DOHH2 (cell line): ENCODE measurements around the gene DDA1.
"Not testable (repeated sequence)": the region's sequence is repeated elsewhere in the genome, so short reads cannot be mapped to it uniquely, and the experiment has no call there.

Experiments
- H3F3A ChIP-seq: fragments of 200-600 bp; sonication (generic), shearing (Covaris generic); 2 replicates; pipeline ENCODE4 v1.6.0; 2016; ENCODE audit warnings: antibody characterized with exemption, mild to moderate bottlenecking; ENCODE audit not compliant: control insufficient read depth, insufficient read depth
- H3K27ac ChIP-seq: fragments of 200-600 bp; sonication (generic); 2 replicates; pipeline ENCODE4 v1.5.1; 2014; ENCODE audit warnings: low read depth, mild to moderate bottlenecking, low read length, moderate library complexity
- H3K27me3 ChIP-seq: fragments of 200-600 bp; sonication (generic); 2 replicates; pipeline ENCODE4 v1.6.1; 2014; ENCODE audit warnings: mild to moderate bottlenecking, low read length, mixed read lengths; ENCODE audit not compliant: control insufficient read depth
- H3K36me3 ChIP-seq: fragments of 200-600 bp; sonication (generic); 2 replicates; pipeline ENCODE4 v1.6.1; 2014; ENCODE audit warnings: mild to moderate bottlenecking, low read length, moderate library complexity, mixed read lengths; ENCODE audit not compliant: control insufficient read depth
- H3K4me1 ChIP-seq: fragments of 200-600 bp; sonication (generic); 2 replicates; pipeline ENCODE4 v1.6.1; 2014; ENCODE audit warnings: mild to moderate bottlenecking, low read length, mixed read lengths; ENCODE audit not compliant: control insufficient read depth
- H3K4me2 ChIP-seq: fragments of 200-600 bp; sonication (generic); 2 replicates; pipeline ENCODE4 v1.6.0; 2014; ENCODE audit warnings: mild to moderate bottlenecking, low read length, moderate library complexity
- H3K4me3 ChIP-seq: fragments of 200-600 bp; sonication (generic); 2 replicates; pipeline ENCODE4 v1.5.1; 2014; ENCODE audit warnings: mild to moderate bottlenecking, low read length, mixed read lengths
- H3K79me2 ChIP-seq: fragments of 200-600 bp; sonication (generic); 2 replicates; pipeline ENCODE4 v1.6.1; 2014; ENCODE audit warnings: mild to moderate bottlenecking, low read length, mixed read lengths; ENCODE audit not compliant: control insufficient read depth
- H3K9me2 ChIP-seq: fragments of 200-600 bp; sonication (generic); replicated peaks from 2 replicates; pipeline ENCODE4 v1.6.1; 2014; ENCODE audit warnings: mild to moderate bottlenecking, low read length, mixed read lengths; ENCODE audit not compliant: control insufficient read depth
- H3K9me3 ChIP-seq: fragments of 200-600 bp; sonication (generic); 2 replicates; pipeline ENCODE4 v1.6.1; 2014; ENCODE audit warnings: antibody characterized with exemption, low read length, mixed read lengths; ENCODE audit not compliant: control insufficient read depth, insufficient read depth
- H4K20me1 ChIP-seq: fragments of 200-600 bp; sonication (generic); 2 replicates; pipeline ENCODE4 v1.6.0; 2014; ENCODE audit warnings: low read depth, mild to moderate bottlenecking, antibody characterized with exemption, low read length, moderate library complexity; ENCODE audit not compliant: control insufficient read depth, insufficient read depth
- EZH2phosphoT487 ChIP-seq: fragments of 200-600 bp; sonication (generic); IDR thresholded peaks from 2 replicates; pipeline ENCODE4 v1.6.1; 2017; ENCODE audit warnings: borderline replicate concordance, mild to moderate bottlenecking, antibody characterized with exemption, low read length, moderate library complexity, mixed read lengths
- TF ChIP-seq, protein P1 (sequence below): fragments of 200-600 bp; sonication (generic); IDR thresholded peaks from one replicate; pipeline ENCODE4 v1.5.1; 2014; ENCODE audit warnings: antibody characterized with exemption, mild to moderate bottlenecking, low read depth, low read length; ENCODE audit not compliant: poor library complexity, severe bottlenecking

The DDA1 gene

DNA sequence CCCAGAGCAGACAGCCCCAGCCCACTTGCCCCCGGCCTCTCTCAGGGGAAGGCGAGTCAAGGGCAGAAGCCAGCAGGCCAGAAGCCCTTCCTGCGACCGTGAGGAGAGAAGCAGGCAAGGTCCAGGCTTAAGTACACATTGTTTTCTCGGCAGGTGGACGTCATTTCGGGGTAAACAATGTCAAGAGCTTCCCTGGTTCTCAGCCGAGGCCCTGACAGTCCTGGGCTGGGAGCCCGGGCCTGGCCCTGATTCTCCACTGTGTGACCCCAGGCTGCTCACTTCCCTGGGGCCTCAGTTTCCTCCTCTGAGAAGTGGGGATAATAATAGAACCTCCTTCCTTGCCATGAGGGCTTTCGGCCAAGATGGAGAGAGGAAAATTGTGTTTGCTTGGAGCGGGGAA is 48.4 kb downstream of the DDA1 start:
- no peaks in the 10 kb centered on the region for H4K20me1 ChIP-seq
- no peaks in the 10 kb centered on the region for H3K4me1 ChIP-seq
- no peak overlapping the region for H3K4me3 ChIP-seq
- H3K79me2 ChIP-seq = no peaks in the 10 kb centered on the region
- no peaks in the 10 kb centered on the region for H3K9me2 ChIP-seq
- H3K36me3 ChIP-seq = no peaks in the 10 kb centered on the region
- H3K27me3 ChIP-seq = no peaks in the 10 kb centered on the region
- H3K4me2 ChIP-seq = no peak overlapping the region
- no peaks in the 10 kb centered on the region for H3F3A ChIP-seq
- no peak overlapping the region for H3K27ac ChIP-seq
- no peak for TF ChIP-seq EZH2phosphoT487
- TF ChIP-seq, protein P1, sequence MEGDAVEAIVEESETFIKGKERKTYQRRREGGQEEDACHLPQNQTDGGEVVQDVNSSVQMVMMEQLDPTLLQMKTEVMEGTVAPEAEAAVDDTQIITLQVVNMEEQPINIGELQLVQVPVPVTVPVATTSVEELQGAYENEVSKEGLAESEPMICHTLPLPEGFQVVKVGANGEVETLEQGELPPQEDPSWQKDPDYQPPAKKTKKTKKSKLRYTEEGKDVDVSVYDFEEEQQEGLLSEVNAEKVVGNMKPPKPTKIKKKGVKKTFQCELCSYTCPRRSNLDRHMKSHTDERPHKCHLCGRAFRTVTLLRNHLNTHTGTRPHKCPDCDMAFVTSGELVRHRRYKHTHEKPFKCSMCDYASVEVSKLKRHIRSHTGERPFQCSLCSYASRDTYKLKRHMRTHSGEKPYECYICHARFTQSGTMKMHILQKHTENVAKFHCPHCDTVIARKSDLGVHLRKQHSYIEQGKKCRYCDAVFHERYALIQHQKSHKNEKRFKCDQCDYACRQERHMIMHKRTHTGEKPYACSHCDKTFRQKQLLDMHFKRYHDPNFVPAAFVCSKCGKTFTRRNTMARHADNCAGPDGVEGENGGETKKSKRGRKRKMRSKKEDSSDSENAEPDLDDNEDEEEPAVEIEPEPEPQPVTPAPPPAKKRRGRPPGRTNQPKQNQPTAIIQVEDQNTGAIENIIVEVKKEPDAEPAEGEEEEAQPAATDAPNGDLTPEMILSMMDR = no peak
- H3K9me3 ChIP-seq = no peaks in the 10 kb centered on the region

GRCh38 chr19:17358395-17358794 is 49.0 kb downstream of the DDA1 start:
- Histone ChIP-seq H3K79me2 (no peaks in the 10 kb centered on the region), H3K9me3 (no peaks in the 10 kb centered on the region), H3F3A (no peaks in the 10 kb centered on the region), H3K9me2 (no peaks in the 10 kb centered on the region), H3K36me3 (no peaks in the 10 kb centered on the region), H3K4me3 (no peak overlapping the region), H3K4me2 (no peak overlapping the region), H4K20me1 (no peaks in the 10 kb centered on the region), H3K4me1 (no peaks in the 10 kb centered on the region), H3K27me3 (no peaks in the 10 kb centered on the region), H3K27ac (no peak overlapping the region)
- no peak for TF ChIP-seq EZH2phosphoT487
- TF ChIP-seq, protein P1 = no peak

DNA sequence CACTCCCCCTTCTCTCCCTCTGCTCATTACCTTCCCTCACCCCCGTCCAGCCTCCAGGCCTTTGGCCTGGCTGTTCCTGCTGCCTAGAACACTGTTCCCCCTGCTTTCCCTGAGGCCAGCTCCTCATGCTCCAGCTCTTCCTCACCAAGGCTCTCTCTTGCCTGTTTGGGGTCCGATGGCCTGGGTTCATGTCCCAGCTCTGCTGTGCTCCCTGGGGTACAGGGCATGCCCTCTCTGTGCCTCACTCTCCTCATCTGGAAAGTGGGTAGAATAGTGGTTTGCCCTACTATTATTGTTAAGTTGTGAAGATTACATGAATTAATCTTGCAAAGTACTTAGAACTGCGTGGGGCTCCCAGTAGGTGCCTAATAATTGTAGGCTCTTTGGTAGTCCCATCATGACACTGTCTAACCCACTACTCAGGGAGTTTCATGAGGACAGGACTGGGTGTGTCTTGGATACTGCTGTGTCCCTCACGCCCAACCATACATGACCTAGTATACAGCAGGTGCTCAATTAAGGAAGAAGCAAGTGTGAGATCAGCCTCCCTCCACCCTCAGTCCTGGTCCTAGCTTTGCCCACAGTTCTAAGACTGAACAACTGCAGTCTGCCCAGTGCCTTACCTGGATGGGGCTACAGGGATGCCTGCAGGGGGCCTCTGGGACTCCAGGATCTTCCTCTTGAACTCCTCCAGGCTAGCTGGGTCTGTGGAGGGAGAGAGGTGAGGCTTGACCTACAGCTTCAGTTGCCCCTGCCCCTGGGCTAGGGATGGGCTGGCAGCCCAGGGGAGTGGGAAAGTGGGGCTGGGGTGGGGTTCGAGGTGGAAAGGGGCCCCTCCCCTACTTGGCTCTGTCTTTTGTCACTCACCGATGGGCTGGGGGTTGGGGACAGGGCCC is 50.8 kb downstream of the DDA1 start:
- Histone ChIP-seq H3K27me3 (no peaks in the 10 kb centered on the region), H3F3A (no peaks in the 10 kb centered on the region), H3K36me3 (no peaks in the 10 kb centered on the region), H3K4me2 (no peak overlapping the region), H3K4me3 (no peak overlapping the region), H4K20me1 (no peaks in the 10 kb centered on the region), H3K4me1 (no peaks in the 10 kb centered on the region), H3K27ac (no peak overlapping the region), H3K9me2 (no peaks in the 10 kb centered on the region), H3K9me3 (no peaks in the 10 kb centered on the region), H3K79me2 (no peaks in the 10 kb centered on the region)
- TF ChIP-seq EZH2phosphoT487 = no peak
- TF ChIP-seq, protein P1 = no peak

- not testable (repeated sequence) for H3K27ac ChIP-seq, H3K4me2 ChIP-seq, H4K20me1 ChIP-seq, H3K36me3 ChIP-seq, H3F3A ChIP-seq, H3K79me2 ChIP-seq, H3K9me3 ChIP-seq, H3K9me2 ChIP-seq, H3K27me3 ChIP-seq, H3K4me3 ChIP-seq
- peaks cover 14% of the 10 kb centered on the region for H3K4me1 ChIP-seq
These were observed 54.7 kb downstream of the DDA1 start for GRCh38 chr19:17363852-17364605.
